Measurements from ENCODE around the gene PPM1B.

- TF ChIP-seq POLR2A (IDR thresholded peaks at IDR 0.05; ENCODE audit: low read depth, low read length) (no peak), TAF1 (IDR thresholded peaks at IDR 0.05; ENCODE audit: low read depth, low read length) (no peak), POLR2AphosphoS5 (IDR thresholded peaks at IDR 0.05; ENCODE audit: low read depth, low read length) (no peak), SPI1 (IDR thresholded peaks at IDR 0.05; ENCODE audit: low read depth, low read length) (no peak)
Observed at GRCh38 chr2:44134848-44135247, 33.8 kb upstream of the PPM1B start.
